HG03565 (cell line): Measurements from ENCODE around the gene NDNF.

Experiments used
- ATAC-seq: cut with Tn5 transposase; IDR thresholded peaks from one replicate; pipeline ENCODE4 v1.9.1; 2021; ENCODE audit warnings: mild to moderate bottlenecking, moderate library complexity; ENCODE audit not compliant: unreplicated experiment

Gene NDNF, protein sequence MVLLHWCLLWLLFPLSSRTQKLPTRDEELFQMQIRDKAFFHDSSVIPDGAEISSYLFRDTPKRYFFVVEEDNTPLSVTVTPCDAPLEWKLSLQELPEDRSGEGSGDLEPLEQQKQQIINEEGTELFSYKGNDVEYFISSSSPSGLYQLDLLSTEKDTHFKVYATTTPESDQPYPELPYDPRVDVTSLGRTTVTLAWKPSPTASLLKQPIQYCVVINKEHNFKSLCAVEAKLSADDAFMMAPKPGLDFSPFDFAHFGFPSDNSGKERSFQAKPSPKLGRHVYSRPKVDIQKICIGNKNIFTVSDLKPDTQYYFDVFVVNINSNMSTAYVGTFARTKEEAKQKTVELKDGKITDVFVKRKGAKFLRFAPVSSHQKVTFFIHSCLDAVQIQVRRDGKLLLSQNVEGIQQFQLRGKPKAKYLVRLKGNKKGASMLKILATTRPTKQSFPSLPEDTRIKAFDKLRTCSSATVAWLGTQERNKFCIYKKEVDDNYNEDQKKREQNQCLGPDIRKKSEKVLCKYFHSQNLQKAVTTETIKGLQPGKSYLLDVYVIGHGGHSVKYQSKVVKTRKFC

DNA sequence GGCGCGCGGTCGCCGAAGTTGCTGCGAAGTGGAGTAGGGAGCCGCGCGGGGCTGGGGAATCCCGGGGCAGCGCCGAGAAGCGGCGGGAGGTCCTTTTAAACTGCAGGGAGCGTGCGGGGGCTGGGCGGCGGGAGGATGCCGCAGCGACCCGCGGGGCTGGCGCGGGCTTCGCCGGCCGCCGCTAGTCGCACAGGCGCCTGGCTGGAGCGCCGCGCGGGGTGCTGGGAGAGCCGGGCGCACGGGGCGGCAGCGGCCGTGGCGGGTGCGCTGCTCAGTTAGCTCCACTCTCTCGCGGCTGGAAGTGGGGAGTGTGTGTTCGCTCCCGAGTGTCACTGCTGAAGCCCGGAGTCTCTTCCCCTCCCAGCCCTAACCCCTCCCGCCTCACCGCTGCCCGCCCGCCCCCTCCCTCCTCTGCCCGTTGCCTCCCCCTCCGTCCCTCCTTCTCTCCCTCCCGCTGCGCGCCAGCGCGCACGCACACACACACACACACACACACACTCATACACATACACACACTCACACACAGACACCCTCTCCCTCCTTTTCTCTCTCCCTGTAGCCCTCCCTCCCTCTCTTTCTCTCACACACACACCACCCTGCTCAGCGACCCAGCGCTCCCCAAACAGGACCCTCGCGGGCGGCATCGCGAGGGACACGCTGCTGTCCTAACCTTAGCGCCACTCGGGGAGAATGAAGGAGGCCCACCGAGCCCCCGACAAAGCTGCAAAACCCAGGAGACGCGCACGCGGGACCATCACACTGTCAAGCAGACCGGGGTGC is at the start of gene NDNF:
Gene NDNF, minus strand, starts transcription at position 312 of the 780 bp plus-strand sequence. CDS start 26,698 bp downstream, outside the sequence.
- no peak for ATAC-seq

DNA sequence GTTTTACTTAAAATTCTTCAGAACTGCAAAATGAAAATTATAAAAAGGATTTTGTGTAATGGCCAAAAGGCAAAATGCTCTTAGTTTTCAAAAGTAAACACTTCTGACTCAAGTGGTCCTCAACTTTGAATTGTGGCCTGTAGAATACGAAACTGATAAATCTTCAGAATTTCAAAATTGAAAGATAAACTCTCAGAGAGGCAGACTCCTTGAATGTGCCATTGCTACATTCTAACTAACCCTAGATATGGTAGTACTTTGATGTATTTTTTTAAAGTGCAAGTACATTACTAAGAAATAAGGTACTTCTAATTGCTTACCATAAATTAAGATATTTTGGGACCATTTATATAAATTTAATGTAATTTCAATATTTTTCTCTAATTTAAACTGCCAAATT is 47.4 kb upstream of the NDNF start:
- no peak for ATAC-seq

DNA sequence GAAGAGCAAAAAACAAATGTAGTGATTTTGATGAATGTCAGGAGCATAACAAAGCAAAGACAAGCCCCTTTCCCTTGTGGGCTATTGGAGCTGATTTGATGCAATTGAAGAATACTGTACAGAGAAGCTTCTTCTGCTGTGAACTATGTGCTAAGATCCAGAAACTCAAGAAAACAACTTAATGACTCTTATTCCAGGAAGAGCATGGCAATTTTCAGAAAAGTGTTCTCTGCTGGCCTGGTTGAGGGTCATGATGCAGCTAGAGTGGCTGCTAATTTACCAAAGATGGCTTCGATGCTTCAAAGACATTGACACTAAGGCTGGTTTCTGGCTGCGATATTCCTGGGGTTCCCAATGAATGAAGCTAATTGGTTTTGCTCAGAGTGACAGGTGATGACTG is 46.0 kb upstream of the NDNF start:
- ATAC-seq, result no peak

DNA sequence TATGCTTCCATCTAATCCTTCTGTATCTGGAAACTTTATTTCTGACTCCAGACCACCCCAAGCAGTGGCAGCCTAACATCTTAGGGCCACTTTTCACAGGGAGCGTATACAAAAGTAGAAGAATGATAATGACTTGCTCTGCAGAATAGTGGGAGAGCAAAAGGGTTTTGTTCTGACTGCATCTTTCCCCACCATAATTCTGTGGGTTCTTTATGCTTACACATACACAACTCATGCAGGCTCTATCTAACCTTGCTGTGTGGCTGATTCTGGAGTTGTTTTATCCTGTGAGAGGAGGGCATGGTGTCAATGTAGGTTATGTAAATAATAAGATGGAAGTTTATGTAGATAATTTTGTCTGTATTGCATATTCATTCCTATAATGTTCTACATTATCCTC is 42.4 kb upstream of the NDNF start:
- no peak for ATAC-seq

DNA sequence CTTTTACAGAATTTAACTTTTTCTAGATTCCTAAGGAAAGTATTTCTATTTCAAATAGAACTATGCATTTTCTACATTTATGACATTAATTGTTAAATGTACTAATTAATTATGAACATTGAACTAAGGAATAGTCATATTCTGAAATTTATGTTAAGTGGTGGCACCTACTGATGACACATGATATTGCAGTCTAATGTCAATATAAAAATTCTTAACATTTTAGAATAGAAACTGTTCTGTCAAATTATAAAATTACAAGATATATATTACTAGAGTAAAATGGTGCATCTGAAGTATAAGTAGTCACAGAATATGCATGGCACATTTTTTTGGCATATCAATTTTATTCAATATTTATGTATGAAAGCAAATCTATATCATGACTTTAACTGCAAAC is 40.2 kb upstream of the NDNF start:
- ATAC-seq, result no peak

DNA sequence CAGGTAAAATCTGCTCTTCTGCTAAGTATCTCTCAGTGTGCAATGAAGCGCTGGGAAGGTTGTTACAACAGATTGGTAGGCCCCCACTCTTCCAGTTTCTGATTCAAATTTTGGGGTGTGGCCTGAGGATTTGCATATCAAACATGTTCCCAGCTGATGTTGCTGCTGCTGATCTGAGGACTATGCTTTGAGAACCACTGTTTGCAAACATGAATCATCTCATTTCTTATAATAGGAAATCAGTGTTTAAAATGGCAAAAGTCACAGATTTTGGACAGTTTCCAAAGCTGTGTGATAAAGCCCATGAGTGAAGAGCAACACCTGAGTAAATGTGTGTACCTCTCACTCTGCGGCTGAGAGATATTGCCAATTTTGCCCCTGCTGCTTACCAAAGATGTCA is 36.2 kb upstream of the NDNF start:
- ATAC-seq, result no peak

DNA sequence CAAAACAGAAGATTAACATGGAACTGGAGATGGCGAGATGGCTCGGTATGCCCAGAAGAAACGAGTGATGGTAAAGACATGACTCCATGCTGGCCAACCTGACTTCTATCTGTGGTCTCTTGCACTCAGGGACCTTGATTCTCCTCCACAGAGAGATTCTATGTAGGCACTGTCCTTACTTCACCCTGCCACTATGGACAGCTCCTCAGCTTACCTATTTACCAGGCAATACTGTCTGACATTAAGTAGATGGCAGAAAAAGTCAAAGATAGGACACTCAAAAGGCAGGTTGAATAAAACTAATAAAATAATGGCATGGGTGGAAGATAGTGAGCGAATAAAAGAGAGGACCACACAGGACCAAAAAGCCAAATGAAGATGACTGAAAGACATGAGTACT is 35.2 kb upstream of the NDNF start:
- no peak for ATAC-seq

DNA sequence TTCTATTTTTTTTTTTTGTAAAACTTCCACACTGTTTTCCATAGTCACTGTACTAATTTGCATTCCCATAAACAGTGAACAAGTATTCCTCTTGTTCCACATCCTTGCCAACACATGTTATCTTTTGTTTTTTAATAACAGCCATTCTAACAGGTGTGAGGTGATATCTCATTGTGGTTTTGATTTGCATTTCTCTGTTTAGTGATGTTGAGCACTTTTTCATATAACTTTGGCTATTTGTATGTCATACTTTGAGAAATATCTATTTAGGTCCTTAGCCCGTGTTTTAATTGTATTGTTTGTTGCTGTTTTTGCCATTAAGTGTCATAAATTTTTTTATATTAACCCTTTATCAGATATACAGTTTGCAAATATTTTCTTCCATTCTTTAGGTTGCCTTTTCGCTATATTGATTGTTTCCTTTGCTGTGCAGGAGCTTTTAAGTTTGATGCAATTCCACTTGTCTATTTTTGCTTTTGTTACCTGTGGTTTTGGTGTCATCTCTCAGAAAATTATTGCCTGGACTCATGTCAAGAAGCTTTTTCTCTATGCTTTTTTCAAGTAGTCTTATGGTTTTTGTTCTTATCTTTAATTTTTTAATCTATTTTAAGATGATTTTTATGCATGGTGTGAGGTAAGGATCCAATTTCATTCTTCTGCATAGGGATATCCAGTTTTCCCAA is 27.9 kb upstream of the NDNF start:
- peak; percentile 45 for ATAC-seq

DNA sequence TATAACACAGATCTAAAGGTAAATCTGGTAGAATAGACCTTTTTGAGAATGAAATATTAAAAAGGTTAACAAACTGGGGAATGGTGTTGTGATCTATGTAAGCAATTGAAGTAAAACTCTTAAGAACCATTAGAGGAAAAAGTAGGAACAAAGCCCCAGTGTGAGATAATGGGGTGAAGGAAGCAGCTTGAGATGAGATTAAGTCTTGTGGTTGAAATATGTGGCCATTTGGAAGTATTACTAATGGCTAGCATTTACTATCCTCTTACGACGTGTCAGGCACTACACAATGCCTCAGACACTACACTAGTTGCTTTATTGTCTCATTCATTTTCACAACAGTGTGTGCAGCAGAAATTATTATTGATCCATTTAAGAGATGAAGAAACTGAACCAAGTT is 25.9 kb upstream of the NDNF start:
- ATAC-seq, result no peak

DNA sequence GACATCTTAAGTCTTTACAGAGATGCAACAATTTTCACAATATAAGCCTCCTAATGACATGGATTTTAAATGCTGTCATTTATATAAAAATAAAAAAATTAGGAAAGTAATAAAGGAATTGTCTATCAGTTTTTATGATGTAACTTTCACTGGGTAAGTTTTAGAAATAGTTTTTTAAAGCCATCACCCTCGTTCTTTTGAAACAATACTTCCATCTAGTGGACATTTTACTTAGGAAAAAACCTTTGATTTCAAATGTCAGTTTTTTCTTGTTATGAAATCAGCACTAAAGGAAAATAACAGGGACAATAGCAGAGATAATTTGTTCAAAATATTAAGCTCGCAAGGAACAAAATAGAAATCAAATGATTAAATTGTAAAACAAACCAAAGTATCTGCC is 24.3 kb upstream of the NDNF start:
- no peak for ATAC-seq

DNA sequence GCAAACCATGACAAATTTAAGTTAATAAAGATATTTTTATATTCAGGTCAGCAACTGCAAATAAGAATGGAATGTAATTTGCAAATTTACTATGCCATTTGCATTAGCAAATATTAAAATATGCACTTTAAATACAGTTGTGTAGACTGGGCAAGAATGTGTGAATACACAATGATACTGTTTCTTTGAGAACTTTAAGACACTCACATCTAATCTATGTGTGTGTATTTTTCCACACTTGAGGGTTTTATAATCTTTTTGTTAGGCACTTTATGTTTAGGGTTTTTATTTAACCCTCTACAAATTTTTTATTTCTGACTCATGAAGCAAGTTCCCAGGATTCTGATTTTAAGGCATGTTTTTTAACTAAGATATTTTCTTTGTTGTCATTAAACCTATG is 23.9 kb upstream of the NDNF start:
- no peak for ATAC-seq

DNA sequence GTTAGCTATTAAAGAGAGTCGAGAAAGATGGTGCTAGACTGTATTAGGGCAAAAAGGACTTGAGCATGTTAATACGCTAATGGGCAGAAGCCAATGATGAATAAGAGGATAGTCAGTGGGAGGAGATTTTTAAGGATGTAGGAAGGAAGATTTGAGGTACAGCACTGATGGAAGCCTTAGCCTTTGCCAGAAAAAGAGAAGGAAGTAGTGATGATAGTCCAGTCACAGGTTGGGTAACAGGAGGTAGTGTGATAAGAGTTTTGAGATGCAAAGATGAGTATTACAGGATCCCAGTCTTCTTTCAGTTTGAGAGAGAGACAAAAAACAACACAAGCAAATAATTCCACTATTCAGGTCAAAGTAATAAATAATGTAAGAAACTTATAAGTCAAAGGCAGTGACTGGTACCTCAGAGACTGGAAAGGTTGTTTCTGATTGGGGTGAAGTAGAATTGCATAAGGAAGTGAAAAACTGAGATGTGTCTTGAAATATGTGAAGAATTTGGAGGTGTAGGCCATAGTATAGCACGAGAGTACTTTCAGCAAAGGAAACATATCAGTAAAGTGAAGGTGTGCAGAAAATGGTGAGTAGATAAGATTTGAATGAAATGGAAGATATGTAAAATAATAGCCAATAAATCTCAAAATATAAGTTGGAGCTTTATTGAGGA is 22.1 kb upstream of the NDNF start:
- ATAC-seq, result no peak

DNA sequence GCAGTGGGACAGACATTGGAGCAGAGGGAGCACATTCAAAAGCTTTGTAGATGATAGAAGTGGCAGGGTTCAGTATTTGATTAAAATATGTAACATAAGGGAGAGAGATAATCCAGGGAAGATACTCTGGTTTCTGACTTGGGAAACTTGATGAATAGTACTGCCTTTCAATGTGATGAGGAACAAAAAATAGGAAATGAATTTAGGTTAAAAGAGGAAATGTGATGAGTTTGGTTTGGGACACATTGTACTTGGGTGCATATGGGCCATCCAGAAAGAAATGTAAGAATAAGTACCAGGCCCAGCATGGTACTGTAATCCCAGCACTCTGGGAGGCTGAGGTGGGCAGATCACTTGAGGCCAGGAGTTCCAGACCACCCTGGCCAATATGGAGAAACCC is 20.9 kb upstream of the NDNF start:
- no peak for ATAC-seq

DNA sequence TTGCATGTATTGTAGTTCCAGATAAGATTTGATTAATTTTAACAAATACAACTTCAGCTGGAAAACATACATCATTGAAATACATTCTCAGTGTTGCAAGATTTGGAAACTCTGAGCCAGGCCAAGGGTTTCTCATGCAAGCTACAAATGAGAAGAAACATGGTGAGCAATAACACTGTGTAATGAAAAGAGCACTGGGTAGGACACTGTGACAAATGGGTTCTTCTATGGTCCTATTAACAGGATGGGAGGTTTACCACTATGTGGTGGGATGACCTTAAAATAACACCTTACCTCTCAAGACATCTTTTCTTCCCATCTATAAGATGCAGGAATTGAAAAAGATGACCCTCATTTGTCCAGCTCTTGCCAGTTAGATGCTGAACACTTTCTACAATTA is 19.6 kb upstream of the NDNF start:
- no peak for ATAC-seq

DNA sequence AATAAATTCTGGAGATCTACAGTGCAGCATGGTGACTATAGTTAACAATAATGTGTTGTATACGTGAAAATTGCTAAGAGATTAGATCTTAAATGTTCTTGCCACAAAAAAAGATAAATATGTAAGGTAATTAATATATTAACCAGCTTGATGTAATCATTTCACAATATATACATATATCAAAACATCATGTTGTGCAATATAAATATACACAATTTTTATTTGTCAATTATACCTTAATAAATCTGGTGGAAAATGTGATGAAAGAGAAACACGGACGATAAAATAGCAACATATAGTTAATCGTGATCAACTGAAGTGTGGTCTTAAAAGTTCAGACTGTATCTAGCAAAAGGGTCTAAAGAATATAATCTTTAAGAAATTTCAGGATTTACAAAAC is 16.5 kb upstream of the NDNF start:
- ATAC-seq, result no peak

DNA sequence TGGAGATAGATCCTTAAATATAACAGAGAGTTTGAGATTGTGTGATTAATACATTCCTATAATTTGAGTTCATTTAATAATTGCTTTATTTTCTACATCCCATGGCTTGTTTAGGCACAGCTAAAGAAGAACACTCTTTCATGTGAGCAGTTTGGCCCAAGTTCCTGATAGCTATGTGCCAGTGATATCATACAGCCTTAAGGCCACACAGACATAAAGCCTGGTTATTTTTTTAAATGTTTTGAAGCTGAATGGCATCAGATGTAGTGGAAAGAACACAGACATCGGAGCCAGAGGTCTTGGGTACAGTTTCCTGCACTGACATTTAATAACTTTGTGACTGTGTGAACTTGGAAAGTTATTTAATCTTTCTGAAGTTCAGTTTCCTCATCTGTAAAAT is 7.0 kb upstream of the NDNF start:
- no peak for ATAC-seq

DNA sequence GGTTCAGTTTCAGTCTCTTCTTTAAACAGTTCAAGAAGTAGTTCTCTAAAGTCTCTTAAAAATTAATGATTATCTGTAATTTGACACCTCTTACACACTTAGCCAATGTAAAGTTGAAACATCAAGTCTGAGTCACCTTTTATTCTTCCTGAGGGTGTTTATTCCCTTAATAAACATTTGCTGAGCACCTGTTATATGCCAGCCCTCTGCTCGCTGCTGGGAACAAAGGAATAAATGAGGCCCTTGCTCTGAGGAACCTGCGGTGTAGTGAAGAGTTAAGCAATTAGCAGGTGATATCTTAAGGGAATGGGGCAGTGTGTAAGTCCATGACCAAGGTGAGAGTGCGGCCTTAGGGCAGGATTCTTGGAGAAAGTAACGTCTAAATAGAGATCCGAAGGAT is 5.2 kb upstream of the NDNF start:
- no peak for ATAC-seq

DNA sequence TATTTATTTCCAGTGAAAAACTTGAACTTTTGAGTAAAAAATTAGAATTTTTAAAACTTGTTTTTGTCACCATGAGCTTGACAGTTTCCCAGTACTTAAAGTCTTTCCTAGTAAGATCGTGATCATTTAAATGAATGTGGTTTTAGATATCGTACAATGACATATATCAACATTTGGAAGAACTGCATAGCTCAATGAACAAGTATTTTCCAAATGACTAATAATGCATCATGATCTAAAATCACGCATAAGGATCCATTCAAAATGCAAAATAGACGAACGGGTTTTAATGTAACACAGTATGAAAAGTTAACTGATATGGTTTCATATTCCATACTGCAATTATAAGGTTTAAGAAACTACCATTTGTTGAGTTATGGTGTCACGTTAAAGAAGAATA is 4.1 kb upstream of the NDNF start:
- ATAC-seq, result no peak

DNA sequence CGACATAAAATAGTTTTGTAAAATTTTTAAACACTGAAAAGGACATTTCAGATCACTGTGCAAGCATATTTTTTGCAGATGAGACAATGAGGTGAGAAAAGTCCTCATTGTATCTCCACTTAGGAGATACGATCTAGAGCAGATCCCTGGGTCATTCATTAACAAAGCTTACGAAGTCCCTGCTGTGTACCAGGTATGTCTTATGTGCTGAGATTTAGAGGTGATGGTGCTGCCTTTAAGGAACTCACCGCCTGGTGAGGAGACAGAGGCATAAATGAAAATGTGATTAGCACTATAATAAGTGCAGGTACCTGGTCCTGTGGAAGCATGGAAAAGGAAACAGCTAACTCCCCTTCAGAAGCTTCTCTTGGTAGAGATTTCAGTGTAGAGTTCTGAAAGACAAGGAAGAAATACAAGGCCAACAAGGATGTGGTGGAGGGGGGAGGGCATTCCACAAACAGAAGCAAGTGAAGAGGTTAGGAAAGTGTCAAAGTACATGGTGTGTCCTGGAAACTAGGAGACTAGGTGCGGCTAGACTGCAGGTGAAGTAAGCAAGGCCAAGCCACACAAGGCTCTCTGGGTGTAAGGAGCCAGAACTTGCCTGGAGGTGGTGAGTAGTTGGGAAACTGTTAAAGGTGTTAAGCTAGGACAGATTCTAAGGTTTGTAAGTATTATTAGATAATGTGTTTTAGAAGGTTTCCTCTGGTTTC is 1.5 kb upstream of the NDNF start:
- ATAC-seq, result no peak

DNA sequence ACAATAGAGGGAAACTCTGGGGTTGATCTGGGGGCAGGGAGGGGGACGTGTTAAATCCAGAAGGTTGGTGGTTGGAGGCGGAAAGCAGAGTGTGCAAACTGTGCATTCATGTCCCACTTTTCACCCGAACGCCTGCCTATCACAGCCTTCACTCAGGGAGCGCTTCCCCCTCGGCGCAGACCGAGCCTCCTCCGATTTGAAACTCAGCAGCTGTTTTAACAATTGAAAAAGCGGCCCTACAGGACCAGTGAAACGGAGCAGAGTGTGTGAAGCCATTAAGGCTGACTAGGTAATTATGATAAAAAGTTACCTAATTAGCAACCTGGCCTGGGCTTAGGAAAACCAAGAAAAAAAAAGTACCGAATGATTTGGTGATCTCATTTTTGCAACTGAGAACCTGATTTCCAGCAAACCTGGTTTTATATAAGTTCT is 685 bp upstream of the NDNF start:
- ATAC-seq, result no peak
